HUES48 (cell line): ENCODE measurements around the gene KIAA0040.

Experiments used
- H3K27ac ChIP-seq: one replicate; pipeline ENCODE4 v1.7.0; 2013; ENCODE audit warnings: low read depth, low read length, inconsistent platforms
- H3K27me3 ChIP-seq: 2 replicates; pipeline ENCODE4 v1.6.1; 2013; ENCODE audit warnings: mild to moderate bottlenecking, low read length; ENCODE audit not compliant: control insufficient read depth, insufficient read depth
- H3K36me3 ChIP-seq: 2 replicates; pipeline ENCODE4 v1.6.1; 2013; ENCODE audit warnings: low read length; ENCODE audit not compliant: control insufficient read depth, insufficient read depth
- H3K4me1 ChIP-seq: 2 replicates; pipeline ENCODE4 v1.6.1; 2013; ENCODE audit warnings: mild to moderate bottlenecking, low read length; ENCODE audit not compliant: control insufficient read depth, insufficient read depth
- H3K4me3 ChIP-seq: 2 replicates; pipeline ENCODE4 v1.5.1; 2013; ENCODE audit warnings: mild to moderate bottlenecking, low read depth, low read length
- H3K9ac ChIP-seq: 2 replicates; pipeline ENCODE4 v1.6.1; 2013; ENCODE audit warnings: mild to moderate bottlenecking, low read depth, low read length, moderate library complexity
- H3K9me3 ChIP-seq: 2 replicates; pipeline ENCODE4 v1.6.1; 2013; ENCODE audit warnings: low read length; ENCODE audit not compliant: control insufficient read depth, insufficient read depth

KIAA0040 gene

GRCh38 chr1:175217721-175218531 is 25.4 kb upstream of the KIAA0040 start:
- peaks cover 16% of the 10 kb centered on the region for H3K4me1 ChIP-seq
- no peak overlapping the region for H3K9ac ChIP-seq
- H3K9me3 ChIP-seq, result no peaks in the 10 kb centered on the region
- H3K27me3 ChIP-seq, result no peaks in the 10 kb centered on the region
- H3K27ac ChIP-seq, result no peak overlapping the region
- no peaks in the 10 kb centered on the region for H3K36me3 ChIP-seq
- no peak overlapping the region for H3K4me3 ChIP-seq

GRCh38 chr1:175216444-175216843 is 23.9 kb upstream of the KIAA0040 start:
- H3K27me3 ChIP-seq, result no peaks in the 10 kb centered on the region
- H3K9ac ChIP-seq, result no peak overlapping the region
- peaks cover 8% of the 10 kb centered on the region for H3K4me1 ChIP-seq
- no peaks in the 10 kb centered on the region for H3K36me3 ChIP-seq
- H3K4me3 ChIP-seq, result no peak overlapping the region
- no peaks in the 10 kb centered on the region for H3K9me3 ChIP-seq
- no peak overlapping the region for H3K27ac ChIP-seq

GRCh38 chr1:175211656-175212055 is 19.1 kb upstream of the KIAA0040 start:
- Histone ChIP-seq H3K9ac (no peak overlapping the region), H3K36me3 (no peaks in the 10 kb centered on the region), H3K4me3 (no peak overlapping the region), H3K9me3 (no peaks in the 10 kb centered on the region), H3K27ac (no peak overlapping the region), H3K4me1 (no peaks in the 10 kb centered on the region), H3K27me3 (no peaks in the 10 kb centered on the region)

GRCh38 chr1:175210744-175211143 is 18.2 kb upstream of the KIAA0040 start:
- no peak overlapping the region for H3K4me3 ChIP-seq
- H3K9ac ChIP-seq, result no peak overlapping the region
- H3K9me3 ChIP-seq, result no peaks in the 10 kb centered on the region
- H3K27ac ChIP-seq, result no peak overlapping the region
- H3K36me3 ChIP-seq, result no peaks in the 10 kb centered on the region
- no peaks in the 10 kb centered on the region for H3K4me1 ChIP-seq
- no peaks in the 10 kb centered on the region for H3K27me3 ChIP-seq

GRCh38 chr1:175209493-175209921 is 16.9 kb upstream of the KIAA0040 start:
- H3K4me1 ChIP-seq, result no peaks in the 10 kb centered on the region
- H3K27me3 ChIP-seq, result no peaks in the 10 kb centered on the region
- no peak overlapping the region for H3K9ac ChIP-seq
- H3K27ac ChIP-seq, result no peak overlapping the region
- H3K9me3 ChIP-seq, result no peaks in the 10 kb centered on the region
- H3K36me3 ChIP-seq, result no peaks in the 10 kb centered on the region
- no peak overlapping the region for H3K4me3 ChIP-seq

- H3K36me3 ChIP-seq, result no peaks in the 10 kb centered on the region
- no peak overlapping the region for H3K4me3 ChIP-seq
- no peaks in the 10 kb centered on the region for H3K9me3 ChIP-seq
- no peaks in the 10 kb centered on the region for H3K4me1 ChIP-seq
- no peak overlapping the region for H3K27ac ChIP-seq
- no peak overlapping the region for H3K9ac ChIP-seq
- no peaks in the 10 kb centered on the region for H3K27me3 ChIP-seq
Measured at GRCh38 chr1:175208773-175209492, 16.4 kb upstream of the KIAA0040 start.

- H3K9me3 ChIP-seq, result no peaks in the 10 kb centered on the region
- no peaks in the 10 kb centered on the region for H3K36me3 ChIP-seq
- H3K4me3 ChIP-seq, result no peak overlapping the region
- H3K9ac ChIP-seq, result no peak overlapping the region
- no peak overlapping the region for H3K27ac ChIP-seq
- no peaks in the 10 kb centered on the region for H3K27me3 ChIP-seq
- H3K4me1 ChIP-seq, result no peaks in the 10 kb centered on the region
Measured at GRCh38 chr1:175207971-175208370, 15.4 kb upstream of the KIAA0040 start.

- Histone ChIP-seq H3K4me3 (no peak overlapping the region), H3K27ac (no peak overlapping the region), H3K27me3 (no peaks in the 10 kb centered on the region), H3K36me3 (no peaks in the 10 kb centered on the region), H3K4me1 (no peaks in the 10 kb centered on the region), H3K9me3 (no peaks in the 10 kb centered on the region), H3K9ac (no peak overlapping the region)
Measured at GRCh38 chr1:175206687-175207086, 14.1 kb upstream of the KIAA0040 start.

- Histone ChIP-seq H3K36me3 (no peaks in the 10 kb centered on the region), H3K9ac (no peak overlapping the region), H3K4me1 (no peaks in the 10 kb centered on the region), H3K27ac (no peak overlapping the region), H3K4me3 (no peak overlapping the region), H3K27me3 (no peaks in the 10 kb centered on the region), H3K9me3 (no peaks in the 10 kb centered on the region)
Measured at GRCh38 chr1:175204330-175204729, 11.8 kb upstream of the KIAA0040 start.

- Histone ChIP-seq H3K4me1 (no peaks in the 10 kb centered on the region), H3K9me3 (no peaks in the 10 kb centered on the region), H3K36me3 (no peaks in the 10 kb centered on the region), H3K27ac (no peak overlapping the region), H3K27me3 (no peaks in the 10 kb centered on the region), H3K9ac (no peak overlapping the region), H3K4me3 (no peak overlapping the region)
Measured at GRCh38 chr1:175203570-175204068, 11.0 kb upstream of the KIAA0040 start.
